HepG2 (cell line): Measurements from ENCODE around the gene CCDC57. TPM values are rescaled to one million over a fixed set of nuclear protein-coding genes. Genes with fewer than 3 reads are reported as not detected.

Experiments
- ATAC-seq: fragments of 200-7000 bp; cut with Tn5 transposase; 3 replicates; pipeline ENCODE4 v1.9.1; 2020; ENCODE audit warnings: mild to moderate bottlenecking, moderate library complexity
- BruUV-seq: library from RNA; stranded (reverse); fragments of 400-500 nt; replicated peaks from 2 replicates; lab custom pipeline; 2021; lab: Mats Ljungman, UMichigan
- CTCF ChIA-PET: fragments of 300-600 bp; formaldehyde crosslinking; extraction: SDS; loops from one replicate; lab custom pipeline; 2021; ENCODE audit warnings: low total read pairs, inconsistent platforms, low intra/inter-chr PET ratio; lab: Yijun Ruan, JAX
- POLR2A ChIA-PET: fragments of 350-600 bp; sonication (Branson Sonifier 250); formaldehyde crosslinking; loops from one replicate; lab custom pipeline; 2020; ENCODE audit warnings: antibody characterized with exemption, inconsistent platforms; lab: Yijun Ruan, JAX
- DNase-seq: peaks from one replicate; pipeline ENCODE4 v3.0.0-alpha.2; 2015; ENCODE audit warnings: low spot score
- FAIRE-seq: peaks from 3 replicates; lab custom pipeline; 2011; peaks lifted over from hg19 to GRCh38; lab: Jason Lieb, UNC
- H2AFZ ChIP-seq: one replicate; pipeline ENCODE4 v1.6.1; 2011; ENCODE audit warnings: low read length, inconsistent platforms
- H3K27ac ChIP-seq: fragments of 300-600 bp; 3 replicates; pipeline ENCODE4 v1.8.0; 2011; ENCODE audit warnings: mixed run types, mild to moderate bottlenecking, mixed read lengths, low read length, inconsistent platforms; ENCODE audit not compliant: insufficient read depth; ENCODE audit errors: extremely low read length
- H3K27me3 ChIP-seq, 2 experiments: fragments of 200-600 bp in 1 of 2; 2 replicates in 1 of 2; 3 replicates in 1 of 2; pipeline versions ENCODE4 v1.6.0 to v1.8.0; 2011; ENCODE audit warnings: low read length in 2 of 2, mild to moderate bottlenecking in 2 of 2, moderate library complexity in 2 of 2, inconsistent platforms in 1 of 2; ENCODE audit not compliant: insufficient read depth in 2 of 2, control insufficient read depth in 1 of 2
- H3K36me3 ChIP-seq, 2 experiments: fragments of 200-600 bp in 1 of 2; replicated peaks in 1 of 2; 2 replicates in 1 of 2; 3 replicates in 1 of 2; pipeline versions ENCODE4 v1.5.1 to v1.8.0; 2011; ENCODE audit warnings: low read length in 2 of 2, inconsistent platforms in 1 of 2; ENCODE audit not compliant: insufficient read depth in 2 of 2, control insufficient read depth in 1 of 2
- H3K4me1 ChIP-seq: 2 replicates; pipeline ENCODE4 v1.5.1; 2012; ENCODE audit warnings: low read length, inconsistent platforms; ENCODE audit not compliant: insufficient read depth
- H3K4me2 ChIP-seq: 2 replicates; pipeline ENCODE4 v1.6.0; 2011; ENCODE audit warnings: low read depth, low read length, inconsistent platforms
- H3K4me3 ChIP-seq, 3 experiments: fragments of 200-600 bp in 1 of 3; sonication (generic), shearing (Covaris generic) in 1 of 3; replicated peaks in 1 of 3; 2 replicates each; pipeline ENCODE4 v1.5.1; 2011 to 2016; ENCODE audit warnings: low read length in 3 of 3, inconsistent platforms in 2 of 3, low read depth in 2 of 3, mild to moderate bottlenecking in 2 of 3, control low read depth in 1 of 3, mixed read lengths in 1 of 3; ENCODE audit not compliant: insufficient read depth in 1 of 3
- H3K79me2 ChIP-seq: one replicate; pipeline ENCODE4 v1.6.1; 2011; ENCODE audit warnings: low read length, inconsistent platforms; ENCODE audit not compliant: insufficient read depth
- H3K9ac ChIP-seq: 2 replicates; pipeline ENCODE4 v1.6.0; 2011; ENCODE audit warnings: mild to moderate bottlenecking, low read depth, low read length, inconsistent platforms; ENCODE audit not compliant: insufficient read depth
- H3K9me3 ChIP-seq: 2 replicates; pipeline ENCODE4 v1.5.1; 2012; ENCODE audit warnings: mild to moderate bottlenecking, low read length
- H4K20me1 ChIP-seq: 2 replicates; pipeline ENCODE4 v1.6.0; 2011; ENCODE audit warnings: inconsistent platforms, mild to moderate bottlenecking, low read length, moderate library complexity; ENCODE audit not compliant: insufficient read depth
- CENPT ChIP-seq: sonication (generic); formaldehyde crosslinking; IDR thresholded peaks from 2 replicates; pipeline ENCODE4 v1.8.0; 2022; ENCODE audit warnings: low read depth, mild to moderate bottlenecking, moderate library complexity, missing genetic modification reagents
- HNF1B ChIP-seq: sonication (generic); formaldehyde crosslinking; IDR thresholded peaks from 2 replicates; pipeline ENCODE4 v1.5.1; 2020; ENCODE audit warnings: mild to moderate bottlenecking, moderate library complexity, missing genetic modification reagents
- HNRNPH1 ChIP-seq: fragments of 200-400 bp; formaldehyde crosslinking; optimal IDR thresholded peaks from 2 replicates; pipeline ENCODE3; 2017; ENCODE audit warnings: mild to moderate bottlenecking, low read depth, low read length
- IRF2 ChIP-seq: IDR thresholded peaks from 2 replicates; pipeline ENCODE4 v1.6.1; 2018; ENCODE audit warnings: missing genetic modification reagents, missing compliant biosample characterization
- KMT2B ChIP-seq: IDR thresholded peaks from 2 replicates; pipeline ENCODE4 v1.6.1; 2016; ENCODE audit warnings: missing genetic modification reagents, missing compliant biosample characterization
- NAIF1 ChIP-seq: sonication (generic); formaldehyde crosslinking; IDR thresholded peaks from 2 replicates; pipeline ENCODE4 v1.5.0; 2020; ENCODE audit warnings: mild to moderate bottlenecking, missing genetic modification reagents, borderline replicate concordance
- NBN ChIP-seq: fragments of 450-650 bp; conservative IDR thresholded peaks from 2 replicates; pipeline ENCODE4 v1.6.1; 2017
- NFE2L1 ChIP-seq: sonication (generic); formaldehyde crosslinking; IDR thresholded peaks from 2 replicates; pipeline ENCODE4 v1.4.0; 2020; ENCODE audit warnings: missing genetic modification reagents, mild to moderate bottlenecking, borderline replicate concordance
- SKI ChIP-seq: fragments of 450-650 bp; IDR thresholded peaks from one replicate; pipeline ENCODE4 v1.6.1; 2018; ENCODE audit warnings: mild to moderate bottlenecking; ENCODE audit not compliant: partially characterized antibody
- XRCC5 ChIP-seq: fragments of 200-400 bp; formaldehyde crosslinking; optimal IDR thresholded peaks from 2 replicates; pipeline ENCODE3; 2017; ENCODE audit warnings: mild to moderate bottlenecking, low read length
- ZNF101 ChIP-seq: sonication (generic); formaldehyde crosslinking; IDR thresholded peaks from 2 replicates; pipeline ENCODE4 v1.4.0; 2020; ENCODE audit warnings: mild to moderate bottlenecking, low read depth, missing genetic modification reagents, borderline replicate concordance
- ZNF251 ChIP-seq: sonication (generic); formaldehyde crosslinking; IDR thresholded peaks from 2 replicates; pipeline ENCODE4 v1.9.0; 2021; ENCODE audit warnings: mild to moderate bottlenecking, missing genetic modification reagents
- ZNF33A ChIP-seq: sonication (generic); formaldehyde crosslinking; IDR thresholded peaks from 2 replicates; pipeline ENCODE4 v1.5.1; 2020; ENCODE audit warnings: missing genetic modification reagents, mild to moderate bottlenecking, moderate library complexity, borderline replicate concordance
- ZNF619 ChIP-seq: sonication (generic); formaldehyde crosslinking; IDR thresholded peaks from 2 replicates; pipeline ENCODE4 v1.4.0; 2020; ENCODE audit warnings: mild to moderate bottlenecking, missing genetic modification reagents
- ZNF891 ChIP-seq: sonication (generic); formaldehyde crosslinking; IDR thresholded peaks from 2 replicates; pipeline ENCODE4 v1.5.0; 2020; ENCODE audit warnings: mild to moderate bottlenecking, missing genetic modification reagents
- ZZZ3 ChIP-seq: sonication (generic); formaldehyde crosslinking; IDR thresholded peaks from 2 replicates; pipeline ENCODE4 v1.4.0; 2020; ENCODE audit warnings: missing genetic modification reagents, mild to moderate bottlenecking, borderline replicate concordance
- whole genome bisulfite sequencing: methylation state at CpG from one replicate; pipeline ENCODE4 v1.1.6; 2017; ENCODE audit warnings: low lambda C conversion rate; 5-methylcytosine and 5-hydroxymethylcytosine counted together
- in situ Hi-C: cut with HindIII; loops from 2 replicates; pipeline ENCODE4 v1.10.0; 2017; ENCODE audit warnings: low pct_unique_long_range_greater_than_20kb; ENCODE audit not compliant: extremely low pct_ligation_motif_present
- intact Hi-C: fragments of 100-400 bp; cut with micrococcal nuclease; formaldehyde crosslinking; loops from one replicate; pipeline ENCODE4 v1.10.0; 2022; ENCODE audit not compliant: unreplicated experiment
- polyA plus RNA-seq, 8 experiments: library from polyadenylated mRNA; depleted of rRNA in 3 of 8; stranded (reverse) in 7 of 8; unstranded in 1 of 8; fragments of >200 nt; fragmentation: Illumina TruSeq in 4 of 8; extraction: Trizol in 4 of 8; gene quantifications; 2 replicates each; pipeline versions ENCODE4 v1.2.1 to v1.2.3, GENCODE V29; 2011 to 2016; ENCODE audit warnings: low read depth in 4 of 8, missing spikeins in 1 of 8, mixed read lengths in 1 of 8; ENCODE audit not compliant: insufficient read depth in 1 of 8
- total RNA-seq, 5 experiments: library from RNA; depleted of rRNA; stranded (reverse); fragments of >200 nt; fragmentation: Illumina TruSeq; extraction: Trizol; gene quantifications; 2 replicates each; pipeline ENCODE4 v1.2.3, GENCODE V29; 2016; ENCODE audit warnings: low read depth in 1 of 5
- TF ChIP-seq, protein P1 (sequence below): sonication (generic); formaldehyde crosslinking; IDR thresholded peaks from 2 replicates; pipeline ENCODE4 v1.5.0; 2020; ENCODE audit warnings: mild to moderate bottlenecking, missing genetic modification reagents
- TF ChIP-seq, protein P2 (sequence below): sonication (generic); formaldehyde crosslinking; IDR thresholded peaks from 2 replicates; pipeline ENCODE4 v1.8.0; 2022; ENCODE audit warnings: missing genetic modification reagents, mild to moderate bottlenecking, borderline replicate concordance

Gene CCDC57
- total and polyA plus RNA-seq, 2 of the 13 experiments (the other 11 are each of a cell fraction or from before 2014, with no cell fraction given) = 59.3 to 59.9 TPM

DNA sequence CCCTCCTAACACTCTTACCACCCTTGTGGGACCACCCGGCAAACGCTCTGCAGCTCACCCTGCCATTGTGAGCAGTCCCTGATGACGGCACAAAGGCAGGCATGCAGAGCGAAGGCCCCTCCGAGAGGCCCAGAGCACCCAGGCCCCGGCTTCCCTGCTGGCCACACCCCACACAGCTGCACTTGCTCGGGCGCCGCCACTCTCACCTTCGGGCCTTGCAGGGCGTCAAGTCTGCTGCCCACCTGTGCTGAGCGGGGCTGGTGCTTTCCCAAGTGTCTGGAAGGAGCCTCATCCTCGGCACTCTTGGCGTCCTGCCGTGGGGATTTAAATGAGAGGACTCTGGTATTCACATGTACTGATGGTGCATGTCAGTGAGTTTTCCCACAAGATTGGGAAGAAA, 84.4 kb downstream of the CCDC57 start:
- ChIA-PET CTCF (no interaction called here), POLR2A (no interaction called here)
- intact Hi-C loops = no loop called here
- Histone ChIP-seq H2AFZ (no peak overlapping the region), H3K27me3 (no peaks in the 10 kb centered on the region), H3K4me2 (no peak overlapping the region), H3K79me2 (no peaks in the 10 kb centered on the region), H3K36me3 (peaks cover 0 to 1% of the 10 kb centered on the region in 2 experiments; a peak in 3 of 5 replicates), H4K20me1 (no peaks in the 10 kb centered on the region), H3K27ac (no peak overlapping the region), H3K4me3 (no peak overlapping the region), H3K4me1 (no peaks in the 10 kb centered on the region), H3K9ac (no peak overlapping the region), H3K9me3 (no peaks in the 10 kb centered on the region)
- no TSS peak for BruUV-seq
- DNase-seq (no peak), FAIRE-seq (no peak), ATAC-seq (peak; percentile 26; the same call in 2 of the 3 replicates)
- in situ Hi-C loops = no loop called here
- WGBS = 91% methylated on average over 10 of the region's 15 CpGs
- no peak for TF ChIP-seq ZNF891
- TF ChIP-seq NAIF1 (CRISPR knock-in tag) = no peak
- TF ChIP-seq IRF2 (CRISPR knock-in tag) = no peak
- no peak for TF ChIP-seq NFE2L1 (CRISPR knock-in tag)
- no peak for TF ChIP-seq ZNF101 (CRISPR knock-in tag)
- no peak for TF ChIP-seq ZNF619 (CRISPR knock-in tag)
- no peak for TF ChIP-seq HNF1B (CRISPR knock-in tag)
- no peak for TF ChIP-seq NBN
- no peak for TF ChIP-seq XRCC5
- TF ChIP-seq ZNF33A = no peak
- TF ChIP-seq ZZZ3 (CRISPR knock-in tag) = no peak
- no peak for TF ChIP-seq CENPT (CRISPR knock-in tag)
- TF ChIP-seq, protein P1, sequence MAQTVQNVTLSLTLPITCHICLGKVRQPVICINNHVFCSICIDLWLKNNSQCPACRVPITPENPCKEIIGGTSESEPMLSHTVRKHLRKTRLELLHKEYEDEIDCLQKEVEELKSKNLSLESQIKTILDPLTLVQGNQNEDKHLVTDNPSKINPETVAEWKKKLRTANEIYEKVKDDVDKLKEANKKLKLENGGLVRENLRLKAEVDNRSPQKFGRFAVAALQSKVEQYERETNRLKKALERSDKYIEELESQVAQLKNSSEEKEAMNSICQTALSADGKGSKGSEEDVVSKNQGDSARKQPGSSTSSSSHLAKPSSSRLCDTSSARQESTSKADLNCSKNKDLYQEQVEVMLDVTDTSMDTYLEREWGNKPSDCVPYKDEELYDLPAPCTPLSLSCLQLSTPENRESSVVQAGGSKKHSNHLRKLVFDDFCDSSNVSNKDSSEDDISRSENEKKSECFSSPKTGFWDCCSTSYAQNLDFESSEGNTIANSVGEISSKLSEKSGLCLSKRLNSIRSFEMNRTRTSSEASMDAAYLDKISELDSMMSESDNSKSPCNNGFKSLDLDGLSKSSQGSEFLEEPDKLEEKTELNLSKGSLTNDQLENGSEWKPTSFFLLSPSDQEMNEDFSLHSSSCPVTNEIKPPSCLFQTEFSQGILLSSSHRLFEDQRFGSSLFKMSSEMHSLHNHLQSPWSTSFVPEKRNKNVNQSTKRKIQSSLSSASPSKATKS = no peak
- no peak for TF ChIP-seq KMT2B (CRISPR knock-in tag)
- TF ChIP-seq HNRNPH1 = no peak
- TF ChIP-seq SKI = no peak
- no peak for TF ChIP-seq ZNF251
- TF ChIP-seq, protein P2, sequence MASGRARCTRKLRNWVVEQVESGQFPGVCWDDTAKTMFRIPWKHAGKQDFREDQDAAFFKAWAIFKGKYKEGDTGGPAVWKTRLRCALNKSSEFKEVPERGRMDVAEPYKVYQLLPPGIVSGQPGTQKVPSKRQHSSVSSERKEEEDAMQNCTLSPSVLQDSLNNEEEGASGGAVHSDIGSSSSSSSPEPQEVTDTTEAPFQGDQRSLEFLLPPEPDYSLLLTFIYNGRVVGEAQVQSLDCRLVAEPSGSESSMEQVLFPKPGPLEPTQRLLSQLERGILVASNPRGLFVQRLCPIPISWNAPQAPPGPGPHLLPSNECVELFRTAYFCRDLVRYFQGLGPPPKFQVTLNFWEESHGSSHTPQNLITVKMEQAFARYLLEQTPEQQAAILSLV (CRISPR knock-in tag) = no peak
